ENCODE measurements around the gene CDCP2.

- TF ChIP-seq, protein P1, sequence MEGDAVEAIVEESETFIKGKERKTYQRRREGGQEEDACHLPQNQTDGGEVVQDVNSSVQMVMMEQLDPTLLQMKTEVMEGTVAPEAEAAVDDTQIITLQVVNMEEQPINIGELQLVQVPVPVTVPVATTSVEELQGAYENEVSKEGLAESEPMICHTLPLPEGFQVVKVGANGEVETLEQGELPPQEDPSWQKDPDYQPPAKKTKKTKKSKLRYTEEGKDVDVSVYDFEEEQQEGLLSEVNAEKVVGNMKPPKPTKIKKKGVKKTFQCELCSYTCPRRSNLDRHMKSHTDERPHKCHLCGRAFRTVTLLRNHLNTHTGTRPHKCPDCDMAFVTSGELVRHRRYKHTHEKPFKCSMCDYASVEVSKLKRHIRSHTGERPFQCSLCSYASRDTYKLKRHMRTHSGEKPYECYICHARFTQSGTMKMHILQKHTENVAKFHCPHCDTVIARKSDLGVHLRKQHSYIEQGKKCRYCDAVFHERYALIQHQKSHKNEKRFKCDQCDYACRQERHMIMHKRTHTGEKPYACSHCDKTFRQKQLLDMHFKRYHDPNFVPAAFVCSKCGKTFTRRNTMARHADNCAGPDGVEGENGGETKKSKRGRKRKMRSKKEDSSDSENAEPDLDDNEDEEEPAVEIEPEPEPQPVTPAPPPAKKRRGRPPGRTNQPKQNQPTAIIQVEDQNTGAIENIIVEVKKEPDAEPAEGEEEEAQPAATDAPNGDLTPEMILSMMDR (IDR thresholded peaks at IDR 0.05; ENCODE audit: low read depth, low read length, poor library complexity, severe bottlenecking) = no peak
- TF ChIP-seq EZH2phosphoT487 (IDR thresholded peaks at IDR 0.05; ENCODE audit: borderline replicate concordance, low read length) = no peak
These were observed 10.3 kb upstream of the CDCP2 start for GRCh38 chr1:54163051-54163450.
